Measurements from ENCODE around the gene ATAD3A. TPM values are rescaled to one million over a fixed set of nuclear protein-coding genes. Genes with fewer than 3 reads are reported as not detected.
A peak's percentile ranks its signal among the peaks of the same experiment; 100 is the strongest.

The ATAD3A gene
- total and polyA plus RNA-seq, 2 of the 4 experiments (the other 2 are of a cell fraction) = 27.2 to 34.0 TPM

DNA sequence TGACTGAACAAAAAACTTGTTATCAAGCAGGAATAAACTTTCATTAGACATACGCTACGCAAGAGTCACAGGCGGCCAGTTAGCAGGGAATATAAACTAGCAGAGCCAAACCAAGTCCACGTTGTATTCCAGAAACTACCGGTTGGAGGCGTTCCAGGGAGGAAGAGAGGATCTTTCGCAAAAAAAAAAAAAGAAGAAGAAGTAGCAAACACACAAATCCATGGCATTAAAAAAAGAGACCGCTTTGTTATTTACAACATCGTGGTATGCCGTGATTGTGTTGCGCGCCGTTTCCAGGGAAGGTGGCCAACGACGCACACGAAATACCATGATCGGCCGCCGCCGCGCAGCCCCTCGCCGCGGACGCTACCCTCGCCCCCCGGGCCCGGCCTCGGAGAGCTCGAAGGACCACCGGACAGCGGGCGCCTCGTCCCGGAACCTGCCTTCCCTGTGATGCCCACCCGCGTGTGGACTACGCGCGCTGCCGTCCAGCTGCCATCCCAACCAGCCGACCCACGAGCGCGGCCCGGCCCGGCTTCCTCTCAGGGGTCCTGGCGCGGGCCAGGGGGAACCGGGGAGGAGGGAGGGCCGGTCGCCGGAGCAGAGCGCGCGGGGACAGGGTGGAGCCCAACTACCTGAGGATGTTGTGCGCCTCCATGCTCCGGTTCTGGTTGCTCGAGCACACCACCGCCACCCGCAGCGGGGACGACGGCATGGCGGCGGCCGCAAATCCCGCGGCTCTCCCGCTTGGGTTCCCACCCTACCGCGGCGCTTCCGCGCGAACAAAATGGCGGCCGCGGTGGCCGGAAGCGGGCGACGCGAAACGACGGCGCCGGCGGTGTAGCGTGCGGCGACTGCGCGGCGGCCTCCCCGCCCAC is 62.1 kb downstream of the ATAD3A start (continued):
- TF ChIP-seq SMC3 (IDR thresholded peaks at IDR 0.05; ENCODE audit: low read depth, low read length) (no peak), RCOR1 (IDR thresholded peaks at IDR 0.05; ENCODE audit: insufficient replicate concordance, low read length) (no peak)

DNA sequence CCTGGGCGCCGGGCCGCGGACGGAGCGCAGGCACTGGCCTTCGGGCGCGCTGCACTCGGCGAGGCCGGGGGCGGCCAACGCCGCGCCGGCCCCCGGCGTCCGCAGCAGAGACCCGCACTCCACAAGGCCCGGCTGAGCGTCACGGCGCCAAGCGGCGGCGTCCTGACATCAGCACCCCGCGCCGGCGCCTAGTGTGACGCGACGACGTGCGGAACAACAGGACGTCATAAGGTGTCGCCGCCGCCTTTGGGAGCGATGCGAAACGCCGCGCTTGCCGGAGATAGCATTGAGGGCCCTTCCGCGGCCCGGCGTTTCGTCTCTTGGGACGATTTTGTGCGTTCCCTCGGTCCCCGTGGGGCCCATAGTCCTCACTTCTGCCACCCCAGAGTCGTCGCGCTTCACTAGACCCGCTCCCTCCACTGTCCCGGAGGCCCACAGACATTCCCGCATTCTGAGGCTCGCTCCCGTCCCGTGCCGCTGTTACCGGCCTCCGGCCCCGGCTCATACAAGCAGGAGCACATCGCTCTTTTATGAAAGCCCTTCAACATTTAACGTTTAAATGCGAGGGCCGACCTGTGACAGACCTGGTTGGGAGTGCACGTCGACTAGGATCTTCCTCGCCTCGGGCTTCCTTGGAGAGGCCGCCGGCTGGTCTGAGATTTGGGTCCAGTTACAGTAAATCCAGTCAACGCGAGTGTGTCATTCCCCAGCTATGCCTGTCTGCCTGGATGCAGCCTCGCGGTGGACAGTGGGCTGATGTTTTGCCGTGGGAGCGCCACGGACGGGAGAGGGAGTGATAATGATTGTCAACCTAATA is 63.0 kb downstream of the ATAD3A start, which contains the start of gene SSU72:
Gene SSU72 (minus strand): TSS at position 143 of the 817 bp plus-strand sequence. CDS start 306 bp downstream, outside the sequence.
- peak within 1 kb of the TSS; percentile 91 for H3K4me2 ChIP-seq (ENCODE audit: low read depth, low read length)
- H4K91ac ChIP-seq (ENCODE audit: insufficient read depth, low read depth, low read length) = peak within 1 kb of the TSS; percentile 79
- H3K9ac ChIP-seq (ENCODE audit: low read depth, low read length) = peak within 1 kb of the TSS; percentile 93
- 0% methylated on average over 70 of the region's 87 CpGs; no CpG with 5 or more reads in 1 of the 2 experiments for WGBS, 2 experiments (ENCODE audit: extremely low coverage in 2 of 2, insufficient read length in 1 of 2)
- BruUV-seq (replicated peaks) = no TSS peak
- no peak within 1 kb of the TSS for H2BK15ac ChIP-seq (ENCODE audit: low read depth, low read length)
- peak within 1 kb of the TSS; percentile 90 for H2AK5ac ChIP-seq (ENCODE audit: low read depth, low read length)
- no peaks in the 10 kb centered on the region for H3K9me3 ChIP-seq (ENCODE audit: control insufficient read depth, insufficient read depth, low read length)
- intact Hi-C loops (cut with micrococcal nuclease) = loop anchor here (5.0 to 10.0 kb wide), 2 partner anchors 82 to 330 kb away; partner anchors contain the start of gene CDK11B
- peaks cover 3% of the 10 kb centered on the region for H3K9me1 ChIP-seq (ENCODE audit: insufficient read depth, low read length)
- 0 out of 2 replicates have a peak within 1 kb of the TSS, but pooled peaks have one; percentile 9 for H2BK120ac ChIP-seq (ENCODE audit: low read depth, low read length)
- no peaks in the 10 kb centered on the region for H3K4me1 ChIP-seq (ENCODE audit: control insufficient read depth, insufficient read depth, low read length)
- H4K5ac ChIP-seq (ENCODE audit: low read depth, low read length) = peak within 1 kb of the TSS; percentile 90
- CTCF ChIA-PET = no interaction called here
- dilution Hi-C loops (cut with HindIII; ENCODE audit: low sequenced_read_pairs, unreplicated experiment) = no loop called here
- H3K18ac ChIP-seq (ENCODE audit: low read depth, low read length) = no peak within 1 kb of the TSS; the same call in 1 of the 2 replicates
- no peak within 1 kb of the TSS for H2BK20ac ChIP-seq (ENCODE audit: low read depth, low read length)
- peak within 1 kb of the TSS; percentile 94 for H3K14ac ChIP-seq (replicated peaks; ENCODE audit: low read depth, low read length)
- H3K79me1 ChIP-seq (ENCODE audit: low read depth in 1 of 2, low read length in 2 of 2) = peaks cover 5 to 24% of the 10 kb centered on the region in 2 experiments; a peak in 2 of 4 replicates
- peaks cover 31% of the 10 kb centered on the region for H4K20me1 ChIP-seq (ENCODE audit: insufficient read depth, low read length)
- peaks cover 8% of the 10 kb centered on the region; the same call in 1 of the 2 replicates for H3K36me3 ChIP-seq (ENCODE audit: control insufficient read depth, insufficient read depth, low read length)
- ATAC-seq (ENCODE audit: low read depth) = peak; percentile 90
- peak within 1 kb of the TSS; percentile 93 for H3K4ac ChIP-seq (ENCODE audit: low read depth, low read length)
- peak within 1 kb of the TSS; percentile 96 for H2AFZ ChIP-seq (replicated peaks; ENCODE audit: low read length, poor library complexity)
- peak; percentile 92 for DNase-seq
- peak within 1 kb of the TSS; percentile 99 for H2AK9ac ChIP-seq (replicated peaks; ENCODE audit: low read depth, low read length, poor library complexity)
- POLR2A ChIA-PET (ENCODE audit: unreplicated experiment) = no interaction called here
- peak within 1 kb of the TSS; percentile 87 for H2BK5ac ChIP-seq (ENCODE audit: low read depth, low read length, poor library complexity, severe bottlenecking)
- H3K4me3 ChIP-seq (ENCODE audit: insufficient read depth, low read depth, low read length) = peak within 1 kb of the TSS; percentile 71
- peaks cover 11% of the 10 kb centered on the region; the same call in 1 of the 2 replicates for H3K27me3 ChIP-seq (ENCODE audit: control insufficient read depth, insufficient read depth, low read length)
- H3K27ac ChIP-seq (ENCODE audit: insufficient read depth, low read length) = peak within 1 kb of the TSS; percentile 92
- H3K23ac ChIP-seq (ENCODE audit: low read depth, low read length) = peak within 1 kb of the TSS; percentile 97
- in situ Hi-C loops (cut with MboI; ENCODE audit: low sequenced_read_pairs) = no loop called here
- H4K8ac ChIP-seq (ENCODE audit: low read depth in 2 of 2, low read length in 2 of 2) = peak within 1 kb of the TSS; percentile 98 to 99
- H3K56ac ChIP-seq (ENCODE audit: extremely low read depth, insufficient read depth, low read length) = peak within 1 kb of the TSS; percentile 80
- no peak for TF ChIP-seq SMC3 (IDR thresholded peaks at IDR 0.05; ENCODE audit: low read depth, low read length)
- TF ChIP-seq MAZ (IDR thresholded peaks at IDR 0.05; ENCODE audit: borderline replicate concordance, low read depth, low read length) = no peak; the same call in 1 of the 2 replicates
- TF ChIP-seq, protein P1, sequence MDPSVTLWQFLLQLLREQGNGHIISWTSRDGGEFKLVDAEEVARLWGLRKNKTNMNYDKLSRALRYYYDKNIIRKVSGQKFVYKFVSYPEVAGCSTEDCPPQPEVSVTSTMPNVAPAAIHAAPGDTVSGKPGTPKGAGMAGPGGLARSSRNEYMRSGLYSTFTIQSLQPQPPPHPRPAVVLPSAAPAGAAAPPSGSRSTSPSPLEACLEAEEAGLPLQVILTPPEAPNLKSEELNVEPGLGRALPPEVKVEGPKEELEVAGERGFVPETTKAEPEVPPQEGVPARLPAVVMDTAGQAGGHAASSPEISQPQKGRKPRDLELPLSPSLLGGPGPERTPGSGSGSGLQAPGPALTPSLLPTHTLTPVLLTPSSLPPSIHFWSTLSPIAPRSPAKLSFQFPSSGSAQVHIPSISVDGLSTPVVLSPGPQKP (IDR thresholded peaks at IDR 0.05; ENCODE audit: borderline replicate concordance, low read depth, low read length) = no peak
- 0 out of 2 replicates have a peak, but pooled peaks have one; percentile 7 for TF ChIP-seq BHLHE40 (IDR thresholded peaks at IDR 0.05; ENCODE audit: low read depth, low read length)
- TF ChIP-seq RCOR1 (IDR thresholded peaks at IDR 0.05; ENCODE audit: insufficient replicate concordance, low read length) = no peak
- TF ChIP-seq MXI1 (IDR thresholded peaks at IDR 0.05; ENCODE audit: borderline replicate concordance, low read depth, low read length) = peak; percentile 63; the same call in 1 of the 2 replicates
- TF ChIP-seq POLR2A (IDR thresholded peaks at IDR 0.05; ENCODE audit: low read depth, low read length) = peak; percentile 95
- no peak for TF ChIP-seq FOS (IDR thresholded peaks at IDR 0.05; ENCODE audit: low read depth, low read length)
- TF ChIP-seq, protein P2, sequence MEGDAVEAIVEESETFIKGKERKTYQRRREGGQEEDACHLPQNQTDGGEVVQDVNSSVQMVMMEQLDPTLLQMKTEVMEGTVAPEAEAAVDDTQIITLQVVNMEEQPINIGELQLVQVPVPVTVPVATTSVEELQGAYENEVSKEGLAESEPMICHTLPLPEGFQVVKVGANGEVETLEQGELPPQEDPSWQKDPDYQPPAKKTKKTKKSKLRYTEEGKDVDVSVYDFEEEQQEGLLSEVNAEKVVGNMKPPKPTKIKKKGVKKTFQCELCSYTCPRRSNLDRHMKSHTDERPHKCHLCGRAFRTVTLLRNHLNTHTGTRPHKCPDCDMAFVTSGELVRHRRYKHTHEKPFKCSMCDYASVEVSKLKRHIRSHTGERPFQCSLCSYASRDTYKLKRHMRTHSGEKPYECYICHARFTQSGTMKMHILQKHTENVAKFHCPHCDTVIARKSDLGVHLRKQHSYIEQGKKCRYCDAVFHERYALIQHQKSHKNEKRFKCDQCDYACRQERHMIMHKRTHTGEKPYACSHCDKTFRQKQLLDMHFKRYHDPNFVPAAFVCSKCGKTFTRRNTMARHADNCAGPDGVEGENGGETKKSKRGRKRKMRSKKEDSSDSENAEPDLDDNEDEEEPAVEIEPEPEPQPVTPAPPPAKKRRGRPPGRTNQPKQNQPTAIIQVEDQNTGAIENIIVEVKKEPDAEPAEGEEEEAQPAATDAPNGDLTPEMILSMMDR (conservative IDR thresholded peaks at IDR 0.05; ENCODE audit: low read depth, low read length) = no peak

All from IMR-90 (cell line).